GM10266 (cell line): Measurements from ENCODE around the gene TSPAN11.
"Not testable (repeated sequence)": the region's sequence is repeated elsewhere in the genome, so short reads cannot be mapped to it uniquely, and the experiment has no call there.

Source experiments
- DNase-seq: peaks from one replicate; pipeline ENCODE4 v3.0.0; 2012; ENCODE audit errors: extremely low spot score
- CTCF ChIP-seq: IDR thresholded peaks from 2 replicates; pipeline ENCODE4 v1.5.1; 2012; ENCODE audit warnings: mild to moderate bottlenecking, low read depth; ENCODE audit not compliant: control insufficient read depth, insufficient read depth; ENCODE audit errors: missing control alignments

The TSPAN11 gene

GRCh38 chr12:30884799-30885198, 41.7 kb upstream of the TSPAN11 start:
- DNase-seq, result no peak
- no peak for TF ChIP-seq CTCF

GRCh38 chr12:30885321-30885720, 41.2 kb upstream of the TSPAN11 start:
- no peak for DNase-seq
- no peak for TF ChIP-seq CTCF

GRCh38 chr12:30887226-30887625, 39.3 kb upstream of the TSPAN11 start:
- no peak for DNase-seq
- no peak for TF ChIP-seq CTCF

DNA sequence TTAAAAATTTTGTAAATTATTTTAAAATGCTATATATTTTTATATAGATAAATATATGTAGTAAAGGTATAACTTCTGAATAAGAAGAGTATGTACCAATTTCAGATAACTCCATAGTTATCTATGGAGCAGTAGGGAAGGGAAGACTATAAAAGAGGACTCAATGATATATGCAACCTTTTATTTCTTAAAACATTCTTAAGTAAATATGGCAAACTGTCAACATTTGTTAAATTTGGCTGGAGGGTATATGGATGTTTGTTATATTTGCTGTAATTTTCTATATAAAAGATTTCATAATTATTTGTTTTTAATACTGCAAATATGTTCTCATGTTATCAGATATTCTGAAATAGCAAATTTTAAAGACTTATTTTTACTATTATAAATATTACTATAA, 38.3 kb upstream of the TSPAN11 start:
- no peak for DNase-seq
- no peak for TF ChIP-seq CTCF

GRCh38 chr12:30894531-30894930, 32.0 kb upstream of the TSPAN11 start:
- DNase-seq, result not testable (repeated sequence)

- DNase-seq, result no peak
- TF ChIP-seq CTCF, result no peak
Observed at GRCh38 chr12:30896461-30896860, 30.1 kb upstream of the TSPAN11 start.

- no peak for TF ChIP-seq CTCF
- no peak for DNase-seq
Observed at GRCh38 chr12:30898846-30899245, 27.7 kb upstream of the TSPAN11 start.

GRCh38 chr12:30900351-30900750, 26.2 kb upstream of the TSPAN11 start:
- no peak for DNase-seq
- TF ChIP-seq CTCF, result no peak
